GM21529 (cell line): ENCODE data around the gene CDH13.

Experiments
- ATAC-seq: cut with Tn5 transposase; IDR thresholded peaks from one replicate; pipeline ENCODE4 v1.9.1; 2021; ENCODE audit not compliant: unreplicated experiment

The CDH13 gene

DNA sequence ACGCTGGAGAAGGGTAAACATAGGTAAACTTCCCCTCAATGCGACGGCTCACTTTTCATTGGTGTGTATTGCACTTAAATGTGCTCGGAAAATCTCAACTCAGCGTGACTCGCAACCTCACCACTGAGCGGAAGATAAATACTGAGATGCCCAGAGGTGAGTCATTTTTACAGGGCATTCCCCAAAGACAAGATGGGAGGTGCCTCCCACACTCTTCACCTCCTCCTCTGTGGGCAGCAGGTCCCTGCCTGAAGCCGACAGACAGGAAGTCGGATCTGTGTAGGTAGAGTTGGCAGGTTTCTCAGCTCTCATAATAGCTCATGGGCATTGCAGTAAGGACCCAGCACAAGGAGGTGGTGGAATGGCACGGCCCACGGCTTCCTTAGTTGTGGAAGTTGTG lies 906.4 kb downstream of the CDH13 start:
- no peak for ATAC-seq

DNA sequence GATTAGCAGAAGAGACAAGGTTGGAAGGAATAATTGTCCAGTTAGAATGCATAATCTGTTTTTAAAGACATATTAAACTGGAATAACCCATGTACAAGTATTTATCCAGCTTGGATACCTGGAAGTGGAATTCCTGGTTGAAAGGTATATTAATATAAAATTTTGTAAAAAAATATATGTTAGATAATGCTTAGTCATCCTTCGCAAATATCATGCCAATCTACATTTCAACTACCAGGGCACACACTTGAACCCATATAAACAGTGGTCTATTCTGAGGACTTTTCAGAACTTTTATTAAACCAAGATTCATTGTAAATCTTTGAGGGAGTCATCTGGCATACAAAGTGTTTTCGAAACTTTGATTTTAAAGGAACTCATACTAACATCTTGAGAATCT lies 911.9 kb downstream of the CDH13 start:
- no peak for ATAC-seq

DNA sequence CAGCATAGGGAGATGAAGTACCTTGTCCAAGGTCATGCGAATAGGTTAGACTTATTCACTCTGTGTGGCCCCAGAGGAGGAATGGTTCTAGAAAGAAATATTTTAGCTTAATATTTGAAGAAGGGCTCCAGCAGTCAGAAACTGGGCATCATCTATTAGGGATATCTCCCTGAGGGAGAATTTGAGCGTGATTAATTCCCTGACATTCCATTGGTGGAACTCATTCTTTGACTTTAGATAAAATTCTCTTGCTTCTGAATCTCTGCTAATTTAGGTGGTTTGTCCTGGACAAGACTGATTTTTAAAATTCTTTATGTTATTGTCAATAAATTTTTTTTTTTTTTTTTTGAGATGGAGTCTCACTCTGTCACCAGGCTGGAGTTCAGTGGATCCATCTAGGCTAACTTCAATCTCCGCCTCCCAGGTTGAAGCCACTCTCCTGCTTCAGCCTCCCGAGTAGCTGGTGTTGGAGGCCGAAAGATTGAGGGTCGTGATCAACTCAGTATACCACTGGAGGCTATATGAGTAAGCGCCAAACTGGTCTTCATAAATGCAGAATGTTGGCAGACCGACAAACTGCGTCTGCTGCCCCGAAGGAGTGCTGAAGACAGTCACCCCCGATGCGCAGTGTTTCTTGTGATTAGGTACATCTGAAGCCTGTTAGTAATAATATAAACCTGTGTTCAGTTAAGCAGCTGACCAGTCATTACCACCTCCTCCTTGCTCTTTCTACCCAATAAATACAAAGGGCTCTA lies 913.1 kb downstream of the CDH13 start:
- ATAC-seq = no peak

DNA sequence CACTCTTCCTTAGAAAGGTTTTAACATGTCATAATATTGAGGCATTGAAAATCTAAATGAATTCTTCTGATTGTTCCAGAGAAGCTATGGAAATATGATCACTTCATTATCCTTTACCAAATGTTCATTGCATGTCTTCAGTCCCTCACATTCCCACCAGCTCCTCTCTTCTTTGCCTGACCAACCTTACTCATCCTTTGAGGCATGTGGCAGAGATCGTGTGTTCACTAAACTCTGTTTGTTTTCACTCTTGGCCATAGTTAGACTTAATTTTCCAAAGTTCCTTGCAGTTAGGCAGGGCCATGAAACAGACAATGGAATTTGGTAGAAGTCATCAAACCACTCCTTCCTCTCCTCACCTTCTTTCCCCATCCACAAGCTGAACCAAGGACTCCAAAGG lies 914.5 kb downstream of the CDH13 start:
- ATAC-seq = no peak

DNA sequence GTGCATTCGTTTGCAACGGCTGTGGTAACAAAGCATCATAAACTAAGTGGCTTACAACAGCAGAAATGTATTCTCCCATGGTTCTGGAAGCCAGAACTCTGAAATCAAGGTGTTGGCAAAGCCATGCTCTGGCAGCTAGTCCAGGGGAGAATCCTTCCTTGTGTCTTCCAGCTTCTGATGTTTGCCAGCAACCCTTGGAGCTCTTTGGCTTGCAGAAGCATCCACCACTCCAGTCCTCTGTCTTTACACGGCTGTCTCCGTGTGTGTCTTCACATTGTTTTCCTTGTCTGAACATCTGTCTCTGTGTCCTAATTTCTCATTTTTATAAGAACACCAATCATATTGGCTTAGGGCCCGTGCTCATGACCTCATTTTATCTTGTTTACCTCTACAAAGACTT lies 915.7 kb downstream of the CDH13 start:
- ATAC-seq = no peak

DNA sequence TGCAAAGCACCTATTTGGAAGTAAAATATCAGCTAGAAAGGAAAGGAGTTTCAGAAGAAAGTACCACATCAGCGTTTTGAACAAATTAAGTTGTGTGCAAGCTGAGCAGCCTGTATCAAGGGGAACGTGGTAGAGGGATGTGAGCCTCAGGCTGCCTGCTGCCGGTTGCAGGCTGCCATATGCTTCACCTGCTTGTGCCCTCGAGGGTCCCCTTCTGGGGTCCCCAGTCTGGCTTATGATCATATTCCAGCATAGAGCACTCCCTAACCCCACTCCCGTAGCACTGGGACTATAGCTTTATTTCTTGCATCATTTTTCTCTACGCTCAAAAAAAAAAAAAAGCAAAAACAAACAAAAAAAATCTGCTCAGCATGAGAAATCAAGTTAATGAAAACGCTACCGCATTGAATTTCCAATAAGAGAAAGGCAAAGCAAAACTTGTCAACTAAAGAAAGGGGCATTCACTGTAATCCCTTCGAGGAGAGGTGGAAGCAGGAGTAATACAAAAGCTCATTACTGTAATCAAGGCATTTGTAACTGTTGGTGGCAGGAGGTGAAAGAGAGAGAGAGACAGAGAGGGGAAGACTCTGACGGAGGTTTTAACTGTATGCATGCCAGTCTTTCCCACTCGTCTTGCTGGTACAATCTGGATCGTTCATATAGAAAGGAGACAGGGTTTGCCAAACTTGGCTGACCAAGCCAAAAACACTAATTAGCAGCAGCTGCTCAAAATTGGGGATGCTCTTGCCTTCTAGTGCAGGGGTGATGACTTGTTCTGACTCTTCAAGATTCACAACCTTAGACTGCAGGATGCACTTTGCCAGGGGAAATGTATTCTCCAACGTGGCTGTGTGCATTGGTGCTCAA lies 922.8 kb downstream of the CDH13 start:
- ATAC-seq = no peak

DNA sequence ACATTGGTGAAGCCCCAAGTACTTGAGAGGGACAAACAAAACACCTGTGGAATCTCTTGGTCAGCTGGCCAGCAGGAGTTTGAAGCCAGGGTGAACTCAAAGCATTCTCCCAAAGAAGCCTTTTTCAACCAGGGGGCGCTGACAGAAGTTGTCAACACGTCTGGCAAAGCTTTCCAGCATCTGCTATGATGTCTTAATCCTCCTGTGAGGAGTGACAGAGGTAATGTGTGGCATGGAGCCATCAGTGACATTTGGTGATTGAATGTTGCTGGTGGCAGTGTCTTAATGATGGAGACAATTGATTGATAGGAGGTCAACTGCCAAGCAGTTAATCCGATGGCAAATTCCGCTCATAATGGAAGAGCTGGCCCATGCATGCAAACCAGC lies 923.4 kb downstream of the CDH13 start:
- ATAC-seq = no peak

DNA sequence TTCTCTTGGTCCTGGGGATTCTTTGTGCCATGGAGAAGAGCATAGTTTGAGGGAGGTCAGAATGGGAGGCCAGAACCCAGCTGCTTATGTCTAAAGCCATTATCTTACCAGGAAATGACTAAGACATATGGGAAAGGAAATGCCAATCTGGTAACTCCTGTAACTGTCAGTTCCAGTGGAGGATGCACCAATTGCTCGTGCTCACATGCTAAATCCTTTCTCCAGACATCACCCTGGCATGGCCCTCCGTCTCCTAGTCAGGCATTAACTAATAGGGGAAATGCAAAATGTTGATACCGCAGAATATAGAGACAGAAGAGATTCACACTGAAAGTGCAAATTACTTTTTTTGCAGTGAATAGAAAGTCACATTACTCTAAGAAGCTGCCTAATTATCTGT lies 925.5 kb downstream of the CDH13 start:
- ATAC-seq = no peak

DNA sequence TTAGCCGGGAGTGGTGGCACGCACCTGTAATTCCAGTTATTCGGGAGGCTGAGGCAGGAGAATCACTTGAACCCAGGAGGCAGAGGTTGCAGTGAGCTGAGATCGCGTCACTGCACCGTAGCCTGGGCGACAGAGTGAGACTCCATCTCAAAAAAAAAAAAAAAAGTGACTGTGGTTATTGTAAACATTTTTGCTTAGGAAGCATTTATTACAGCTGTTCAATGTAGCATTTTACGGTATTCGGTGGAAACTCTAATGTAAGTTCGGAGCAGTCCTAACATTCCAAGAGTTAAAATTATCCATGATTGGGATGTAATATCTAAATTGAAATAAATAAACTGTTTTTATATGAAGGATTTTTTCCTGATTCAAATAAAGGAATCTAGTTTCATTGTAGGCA lies 926.2 kb downstream of the CDH13 start:
- ATAC-seq = no peak

DNA sequence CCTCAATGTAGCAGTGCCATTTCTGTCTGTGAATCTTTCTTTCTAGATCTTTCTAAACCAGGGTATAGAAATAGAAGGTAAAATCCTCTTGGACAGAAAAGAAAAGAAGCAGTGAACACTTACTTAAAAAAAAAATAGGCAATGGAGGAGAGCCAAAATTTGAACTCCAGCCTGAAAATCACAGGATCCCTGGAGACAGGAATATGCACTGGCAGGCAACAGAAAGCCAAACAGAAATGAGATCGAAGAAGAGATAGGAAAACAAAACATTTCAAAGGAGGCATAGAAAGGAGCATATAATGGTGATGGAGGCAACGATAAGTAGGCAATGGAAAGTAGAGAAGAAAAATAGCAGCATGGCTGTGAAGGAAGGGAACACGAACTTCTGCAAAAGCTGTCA lies 927.3 kb downstream of the CDH13 start:
- ATAC-seq = no peak

DNA sequence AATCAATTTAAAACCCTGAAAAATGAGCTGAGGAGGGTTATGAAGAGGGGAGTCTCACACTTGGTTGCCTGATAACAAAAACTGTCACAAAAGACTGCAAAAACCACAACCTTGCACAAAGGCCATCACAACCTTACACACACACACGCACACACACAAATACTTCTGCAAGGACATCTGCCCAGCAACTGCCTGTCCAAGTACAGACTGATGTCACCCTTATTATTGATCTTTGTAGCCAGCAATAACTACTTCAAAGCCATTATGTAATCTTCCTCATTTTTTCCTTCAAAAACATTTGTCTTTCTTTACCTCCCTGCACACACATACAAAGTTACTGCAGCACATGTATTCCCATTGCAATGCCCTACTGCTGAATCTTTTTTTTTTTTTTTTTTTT lies 927.8 kb downstream of the CDH13 start:
- no peak for ATAC-seq

DNA sequence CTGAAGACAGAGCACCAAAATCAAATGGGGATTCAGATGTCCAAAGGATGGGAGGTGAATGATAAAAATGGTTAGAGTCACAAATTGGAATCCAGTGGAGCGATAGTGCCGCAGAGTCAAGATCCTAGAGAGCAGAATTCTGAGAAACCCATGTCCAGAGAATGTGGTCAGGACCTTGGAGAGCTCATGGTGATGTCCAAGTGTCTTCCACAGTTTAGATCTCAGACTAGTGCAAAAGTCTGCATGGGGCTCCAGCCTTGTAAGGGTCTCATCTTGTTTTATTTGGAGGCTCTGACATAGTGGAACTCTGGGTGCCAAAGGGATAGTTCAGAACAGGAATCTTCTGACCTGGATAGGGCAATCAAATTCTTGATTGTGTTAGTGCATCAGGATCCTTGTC lies 935.1 kb downstream of the CDH13 start:
- no peak for ATAC-seq

DNA sequence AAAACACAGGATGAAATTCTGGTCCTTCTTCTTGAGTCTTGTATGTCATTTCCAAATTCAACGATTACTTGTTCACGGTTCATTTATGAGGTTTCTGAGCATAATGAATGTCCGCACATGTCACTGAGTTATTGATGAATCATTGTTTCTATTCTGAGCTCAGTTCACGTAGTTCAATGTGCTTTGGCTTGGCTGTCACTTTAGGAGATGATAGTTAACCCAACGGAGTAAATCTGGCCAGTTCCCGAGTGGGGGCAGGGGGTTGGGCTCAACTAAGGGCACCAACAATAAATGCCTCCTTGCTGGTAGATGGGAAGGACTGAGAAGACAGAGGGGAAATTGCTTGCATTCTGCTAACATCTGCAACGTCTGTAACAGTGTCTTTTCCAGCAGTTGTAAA lies 941.6 kb downstream of the CDH13 start:
- ATAC-seq = no peak

DNA sequence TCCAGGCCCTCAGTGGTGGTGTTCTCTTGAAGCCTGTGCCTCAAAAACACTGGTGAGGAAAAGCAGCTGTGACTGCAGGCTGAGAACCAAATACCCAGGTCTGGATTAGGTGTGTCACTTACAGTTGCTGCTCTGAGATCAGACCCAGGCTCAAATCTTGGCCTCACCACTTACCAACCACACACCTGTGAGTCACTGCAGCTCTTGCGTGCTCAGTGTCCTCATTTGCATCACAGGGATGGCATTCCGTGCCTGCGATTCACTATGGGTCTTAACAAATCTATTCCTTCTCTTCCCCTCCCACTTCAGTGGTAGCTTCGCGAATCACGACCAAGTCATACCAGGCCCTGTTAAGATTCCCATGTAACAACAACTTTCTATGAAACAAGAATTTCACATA lies 947.6 kb downstream of the CDH13 start:
- ATAC-seq = no peak

DNA sequence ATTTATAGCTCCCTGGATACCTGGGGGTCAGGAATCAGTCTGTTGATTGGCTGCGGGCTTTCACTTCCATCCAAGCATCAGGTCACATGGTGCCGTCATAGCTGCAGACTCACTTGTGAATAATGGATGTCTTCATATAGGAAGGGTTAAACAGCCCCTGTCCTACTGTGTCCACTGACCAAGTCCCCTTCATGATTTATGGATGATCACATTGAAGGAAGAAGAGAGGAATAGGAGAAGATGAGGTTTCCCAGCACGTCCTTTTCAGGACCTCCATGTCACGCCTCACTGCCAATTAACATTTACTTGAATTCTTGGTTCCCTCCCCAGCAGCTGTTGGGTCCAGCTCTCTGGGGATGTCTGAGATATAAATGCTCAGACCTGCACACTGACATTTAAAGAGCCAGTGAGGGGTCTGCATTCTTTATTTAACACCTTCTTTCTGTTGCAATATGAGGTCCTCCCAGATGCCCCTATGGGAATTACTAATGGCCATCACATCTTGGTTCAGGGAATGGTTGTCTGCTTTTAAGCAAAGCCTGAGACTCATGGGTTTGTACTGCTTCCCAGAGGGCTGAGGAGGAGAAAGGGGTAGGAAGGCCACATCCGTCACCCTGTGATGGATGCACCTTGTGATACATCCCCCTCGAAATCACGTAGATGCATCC lies 950.4 kb downstream of the CDH13 start:
- ATAC-seq = no peak

DNA sequence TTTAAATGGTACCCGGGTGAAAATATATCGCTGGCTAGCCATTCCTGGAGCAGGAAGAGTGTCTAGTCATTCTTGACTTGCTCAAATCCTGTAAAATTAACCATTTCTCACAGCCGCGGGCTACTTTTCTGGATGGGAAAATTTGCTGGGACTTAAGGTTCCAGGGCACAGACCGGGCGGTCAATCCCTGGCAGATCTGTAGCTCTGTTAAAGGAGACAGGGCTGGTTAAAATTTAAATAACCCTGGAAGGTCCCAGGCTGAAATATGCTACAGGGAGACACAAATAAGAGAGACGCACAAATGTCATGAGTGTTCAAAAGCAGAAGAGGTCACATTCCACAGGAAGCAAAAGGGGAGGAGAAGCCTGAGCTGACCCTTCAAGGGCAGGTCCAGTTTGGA lies 951.4 kb downstream of the CDH13 start:
- no peak for ATAC-seq

DNA sequence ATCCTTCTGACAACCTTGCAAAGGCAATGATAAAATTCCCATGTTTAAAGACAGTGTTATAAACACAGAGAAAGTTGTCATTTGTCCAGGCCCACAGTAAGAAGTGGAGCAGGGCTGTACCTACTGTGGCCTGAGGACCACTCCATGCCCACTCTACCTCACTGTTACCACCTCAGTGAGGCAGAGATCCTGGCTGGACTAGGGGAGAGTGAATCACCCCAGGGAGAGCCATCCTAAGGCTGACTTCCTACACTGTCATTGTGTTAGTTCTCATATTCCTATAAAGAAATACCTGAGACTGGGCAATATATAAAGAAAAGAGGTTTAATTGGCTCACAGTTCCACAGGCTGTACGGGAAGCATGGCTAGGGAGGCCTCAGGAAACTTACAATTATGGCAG lies 952.3 kb downstream of the CDH13 start:
- no peak for ATAC-seq

DNA sequence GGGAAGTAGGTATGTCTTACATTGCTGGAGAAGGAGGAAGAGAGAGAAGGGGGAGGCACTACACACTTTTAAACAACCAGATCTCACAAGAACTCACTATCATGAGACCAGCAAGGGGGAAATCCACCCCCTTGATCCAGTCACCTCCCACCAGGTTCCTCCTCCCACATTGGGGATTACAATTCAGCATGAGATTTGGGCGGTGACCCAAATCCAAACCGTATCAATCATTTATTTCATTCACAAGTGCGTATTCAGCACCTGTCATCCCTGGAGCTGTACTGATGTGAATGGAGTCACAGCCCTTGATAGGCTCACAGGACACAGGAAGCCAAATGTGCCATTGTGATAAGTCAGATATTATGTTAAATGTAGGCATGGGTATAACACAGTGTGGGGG lies 952.7 kb downstream of the CDH13 start:
- ATAC-seq = no peak

DNA sequence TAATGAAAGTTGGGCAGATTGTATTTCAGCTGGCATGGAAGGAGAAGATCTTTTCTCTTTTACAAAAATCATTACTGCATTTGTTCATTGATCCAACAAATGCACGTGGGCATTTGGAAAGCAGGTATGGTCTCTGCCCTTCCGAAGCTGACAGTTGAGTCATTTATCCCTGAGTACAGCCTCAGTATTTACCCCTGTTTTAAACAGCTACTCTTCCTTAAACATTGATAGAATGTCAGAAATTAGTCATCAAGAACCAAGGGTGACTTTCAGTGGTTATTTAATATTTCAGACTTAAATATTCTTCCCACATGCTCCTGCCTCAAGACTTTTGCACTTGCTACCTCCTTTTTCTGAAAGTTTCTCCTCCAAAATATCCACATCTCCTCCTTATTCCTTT lies 954.3 kb downstream of the CDH13 start:
- ATAC-seq = peak; percentile 89

DNA sequence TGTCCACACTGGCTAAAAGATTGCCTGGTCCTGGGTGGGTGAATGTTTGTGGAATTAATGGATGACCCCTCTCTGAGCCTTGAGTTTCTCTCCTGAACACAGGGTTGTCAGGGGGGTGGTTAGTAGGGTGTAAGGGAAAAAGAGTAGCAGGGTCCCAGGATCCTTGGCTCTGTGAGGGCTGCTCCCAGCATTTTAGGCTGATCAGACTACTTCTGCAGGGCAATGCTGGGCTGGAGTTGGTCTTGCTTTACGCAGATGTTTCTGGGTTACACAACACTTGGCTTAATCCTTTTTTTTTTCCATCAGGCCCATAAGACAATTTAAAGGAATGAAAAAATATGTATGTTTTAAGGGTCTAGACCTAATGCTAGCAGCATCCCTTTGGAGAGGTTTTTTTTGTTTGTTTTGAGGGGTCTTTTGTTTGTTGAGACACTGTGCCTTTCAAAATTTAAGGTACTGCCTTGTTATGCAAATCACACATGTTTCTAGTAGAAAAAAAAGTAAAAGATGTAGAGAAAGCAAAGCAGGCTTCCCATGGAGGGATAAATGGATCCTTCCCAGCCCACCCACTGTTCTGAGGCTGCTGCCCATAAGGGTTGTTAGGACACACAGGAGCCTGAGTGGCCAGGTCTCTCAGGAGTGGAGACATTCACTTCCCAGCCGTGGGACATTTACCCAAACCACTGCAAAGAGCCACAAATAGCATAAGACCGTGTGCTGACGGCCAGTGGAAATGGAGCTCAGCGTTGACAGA lies 955.4 kb downstream of the CDH13 start:
- no peak for ATAC-seq

DNA sequence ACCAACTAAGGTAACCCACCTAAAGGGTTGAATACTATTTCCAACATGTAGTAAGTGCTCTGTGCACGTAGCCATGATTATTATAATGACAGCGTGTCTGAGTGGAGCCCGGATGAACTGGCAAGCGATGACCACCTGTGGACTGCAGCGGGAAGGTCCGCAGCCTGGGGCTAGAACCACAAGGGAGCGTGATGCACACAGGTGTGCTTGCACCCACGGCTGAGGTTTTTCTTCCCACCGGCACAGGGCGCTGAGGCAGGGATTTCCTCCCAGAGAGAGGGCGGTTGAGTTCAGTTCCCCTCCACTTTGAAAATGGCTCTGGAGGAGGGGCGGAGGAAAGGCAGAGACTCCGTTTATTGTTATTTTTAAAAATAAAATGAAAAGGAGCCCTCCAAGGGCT lies 959.3 kb downstream of the CDH13 start:
- ATAC-seq = no peak
